NOMO-1 treated with dmso at 0.1 percent for 144 hours (cell line): Measurements from ENCODE around the gene PNPLA7.
A peak's percentile ranks its signal among the peaks of the same experiment; 100 is the strongest.

Experiments
- DNase-seq: peaks from one replicate; lab custom pipeline; 2025; ENCODE audit not compliant: unreplicated experiment; lab: John Stamatoyannopoulos, UW

The PNPLA7 gene

DNA sequence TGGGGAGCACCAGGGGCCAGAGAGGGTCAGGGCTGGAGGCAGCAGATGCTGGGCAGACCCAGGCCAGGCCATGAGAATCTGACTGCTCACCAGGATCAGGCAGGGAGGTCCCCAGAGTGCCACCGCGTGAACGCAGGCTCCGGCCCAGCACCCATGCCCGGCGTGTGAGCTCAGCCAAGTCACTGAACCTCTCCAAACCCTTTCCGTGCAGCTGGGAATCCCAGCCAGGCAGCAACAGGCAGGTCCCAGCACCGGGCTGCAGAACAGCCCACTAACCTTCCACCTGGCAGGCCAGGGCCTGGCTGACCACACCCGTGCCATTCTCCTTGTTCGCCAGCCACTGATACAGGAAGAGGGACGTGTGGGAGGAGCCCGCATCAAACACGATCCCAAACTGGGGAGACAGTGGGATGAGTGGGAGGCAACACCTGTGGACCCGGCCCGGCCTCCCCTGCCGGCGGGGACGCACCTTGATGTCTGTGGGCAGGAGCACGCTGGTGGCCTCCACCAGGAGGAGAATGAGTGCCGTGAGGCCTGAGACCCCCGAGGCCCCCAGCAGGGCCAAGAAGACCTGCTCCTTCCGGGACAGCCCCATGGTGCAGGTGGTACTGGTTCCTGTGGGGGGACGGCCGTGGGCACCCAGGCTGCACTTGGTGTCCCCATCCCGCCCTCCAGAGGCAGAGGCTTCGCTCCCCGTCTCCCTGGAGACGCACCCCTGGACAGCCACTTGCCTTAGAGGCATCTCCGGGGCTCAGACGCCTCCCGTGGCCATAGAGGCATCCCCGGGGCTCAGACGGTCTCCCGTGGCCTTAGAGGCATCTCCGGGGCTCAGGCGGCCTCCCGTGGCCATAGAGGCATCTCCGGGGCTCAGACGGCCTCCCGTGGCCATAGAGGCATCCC is 112.3 kb downstream of the PNPLA7 start:
- DNase-seq, result no peak

GRCh38 chr9:137436761-137437600 is 113.2 kb downstream of the PNPLA7 start:
- DNase-seq, result no peak

GRCh38 chr9:137435980-137436760 is 114.0 kb downstream of the PNPLA7 start:
- peak; percentile 29 for DNase-seq

- DNase-seq, result no peak
Observed at GRCh38 chr9:137435381-137435891, 114.8 kb downstream of the PNPLA7 start.

GRCh38 chr9:137434498-137435380 is 115.5 kb downstream of the PNPLA7 start:
- no peak for DNase-seq

GRCh38 chr9:137433916-137434431 is 116.2 kb downstream of the PNPLA7 start:
- no peak for DNase-seq

- DNase-seq, result no peak
Observed at GRCh38 chr9:137433349-137433915, 116.8 kb downstream of the PNPLA7 start.

DNA sequence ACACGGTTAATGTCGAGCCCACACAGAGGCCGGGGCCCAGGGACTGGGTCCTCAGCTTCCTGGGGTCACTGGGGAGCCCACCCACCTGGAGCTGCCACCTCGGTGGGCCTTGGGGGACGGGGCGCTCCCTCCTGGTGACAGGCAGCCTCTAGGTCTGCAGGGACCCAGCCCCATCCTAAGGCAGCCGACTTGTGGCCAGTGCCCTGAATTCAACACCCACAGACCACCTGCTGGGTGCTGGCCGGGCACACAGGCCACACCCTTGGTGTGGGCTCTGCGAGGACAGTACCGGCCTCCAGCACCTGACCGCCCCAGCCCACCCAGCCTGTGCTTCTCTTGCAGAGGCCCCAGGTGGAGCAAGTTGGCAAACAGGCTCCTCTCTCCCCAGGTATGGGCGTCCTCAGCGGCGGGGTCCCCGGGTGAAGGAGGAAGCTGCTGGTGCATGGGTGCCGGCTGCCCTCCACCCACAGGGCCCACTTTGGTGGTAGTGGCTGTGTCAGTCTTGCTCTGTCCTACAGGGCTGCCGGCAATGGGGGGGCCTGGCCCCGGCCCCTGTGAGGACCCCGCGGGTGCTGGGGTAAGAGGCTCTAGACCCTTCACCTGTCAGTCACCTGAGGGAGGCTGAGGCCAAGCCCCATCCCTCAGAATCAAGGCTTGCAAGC is 117.4 kb downstream of the PNPLA7 start:
- DNase-seq, result no peak

DNA sequence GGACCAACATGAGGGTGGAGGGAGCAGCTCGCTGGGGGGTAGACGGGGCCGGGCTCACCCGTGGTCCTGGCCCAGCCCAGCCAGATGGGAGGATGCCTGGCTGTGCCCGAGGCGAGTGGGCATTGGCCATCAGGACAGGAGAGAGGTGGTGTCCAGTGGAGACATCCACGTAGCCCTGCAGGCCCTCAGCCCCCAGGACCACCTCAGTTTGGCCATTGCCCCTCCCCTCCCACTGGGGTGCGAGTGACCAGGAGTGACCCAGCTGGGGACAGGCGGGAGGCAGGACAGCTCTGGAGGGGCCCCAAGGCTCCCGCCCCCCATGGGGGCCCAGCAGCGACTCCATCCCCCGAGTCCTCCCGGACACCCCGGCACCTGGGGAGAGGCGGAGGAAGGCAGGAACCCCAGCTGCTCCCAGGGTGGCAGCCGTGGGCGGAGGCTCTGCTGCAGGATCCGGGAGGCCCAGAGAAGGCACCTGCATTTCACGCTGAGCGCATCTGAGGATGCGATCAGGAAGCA is 118.7 kb downstream of the PNPLA7 start:
- no peak for DNase-seq

DNA sequence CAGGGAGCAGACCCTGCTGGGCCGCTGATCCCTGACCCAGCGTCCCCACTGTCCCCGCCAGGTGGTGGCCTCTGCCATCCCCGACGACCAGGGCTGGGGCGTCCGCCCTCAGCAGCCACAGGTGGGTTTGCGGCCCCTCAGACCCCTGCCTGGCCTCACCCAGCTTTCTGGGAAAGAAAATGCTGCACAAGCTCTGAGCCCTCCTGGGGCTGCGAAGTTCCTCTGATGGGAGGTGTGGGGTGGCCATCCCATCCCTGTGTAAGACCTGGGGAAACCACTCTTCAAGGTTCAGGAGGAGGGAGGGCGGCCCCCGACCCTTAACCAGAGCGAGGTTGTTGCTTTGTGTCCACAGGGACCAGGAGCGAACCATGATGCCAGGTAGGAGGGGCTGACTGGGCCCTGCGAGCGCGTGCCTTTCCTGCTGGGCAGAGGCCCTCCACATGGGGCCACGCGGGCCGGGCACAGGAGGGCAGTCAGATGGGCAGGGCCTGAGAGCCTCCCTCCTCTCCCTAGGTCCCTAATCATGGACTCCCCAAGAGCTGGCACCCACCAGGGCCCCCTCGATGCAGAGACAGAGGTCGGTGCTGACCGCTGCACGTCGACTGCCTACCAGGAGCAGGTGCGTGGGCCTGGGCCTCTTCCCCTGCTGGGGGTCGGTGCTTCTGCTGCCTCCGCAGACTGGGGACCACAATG is 119.3 kb downstream of the PNPLA7 start:
- DNase-seq, result no peak

DNA sequence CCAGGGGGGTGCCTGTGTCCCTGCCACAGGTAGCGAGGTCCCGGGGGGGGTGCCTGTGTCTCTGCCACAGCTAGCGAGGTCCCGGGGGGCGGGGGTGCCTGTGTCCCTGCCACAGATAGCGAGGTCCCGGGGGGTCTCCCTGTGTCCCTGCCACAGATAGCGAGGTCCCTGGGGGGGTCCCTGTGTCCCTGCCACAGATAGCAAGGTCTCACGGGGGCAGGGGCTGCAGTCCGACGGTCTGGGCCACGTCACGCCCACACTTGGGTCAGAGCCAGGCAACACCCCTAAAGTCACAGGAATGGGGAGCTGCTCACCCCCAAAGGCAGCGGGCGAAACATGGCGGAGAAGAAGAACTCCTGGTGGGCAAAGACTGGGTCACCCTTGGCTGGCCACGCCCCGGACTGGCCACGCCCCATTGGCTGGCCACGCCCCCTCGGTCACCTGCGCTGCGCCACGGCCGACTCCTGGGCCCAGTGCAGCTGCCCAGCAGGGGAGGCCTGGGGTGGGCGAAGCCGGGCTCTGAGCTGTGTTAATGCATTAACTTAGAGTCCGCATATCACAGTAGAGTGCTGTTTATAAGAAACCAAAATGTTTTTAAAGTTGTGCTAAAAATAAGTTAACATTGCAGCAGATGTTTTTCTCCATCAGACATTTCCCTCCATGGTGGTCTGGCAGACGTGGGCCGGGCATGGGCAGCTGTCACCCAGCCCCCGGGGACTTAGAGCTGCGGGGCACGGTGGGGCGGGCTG is 120.1 kb downstream of the PNPLA7 start:
- no peak for DNase-seq

GRCh38 chr9:137429546-137429890 is 120.7 kb downstream of the PNPLA7 start:
- DNase-seq, result no peak

- no peak for DNase-seq
Observed at GRCh38 chr9:137428841-137429545, 121.2 kb downstream of the PNPLA7 start.

- no peak for DNase-seq
Observed at GRCh38 chr9:137428311-137428630, 121.9 kb downstream of the PNPLA7 start.

GRCh38 chr9:137427454-137428310 is 122.5 kb downstream of the PNPLA7 start:
- DNase-seq, result no peak

GRCh38 chr9:137426018-137426681 is 124.1 kb downstream of the PNPLA7 start:
- no peak for DNase-seq
